Gastrocnemius medialis (tissue), 4 donors: ENCODE results near the gene SURF1. TPM values are rescaled to one million over a fixed set of nuclear protein-coding genes. Genes with fewer than 3 reads are reported as not detected.

ENCODE experiments used
- ATAC-seq, 2 donors: fragments of 150-250 bp; one replicate each; pipeline ENCODE4 v1.9.1; 2016
- DNase-seq, 2 donors: peaks; one replicate each; pipeline ENCODE4 v3.0.0-alpha.2; 2019
- H3K27ac ChIP-seq, 4 donors: fragments of 200-600 bp; sonication (generic); 1 replicate in 1 of 4; 2 replicates in 3 of 4; pipeline ENCODE4 v1.5.1; 2016 to 2018; ENCODE audit warnings: mild to moderate bottlenecking in 2 of 4, moderate library complexity in 1 of 4
- H3K27me3 ChIP-seq, 3 donors: fragments of 200-600 bp; sonication (generic) in 2 of 3; 1 replicate in 1 of 3; 2 replicates in 2 of 3; pipeline versions ENCODE4 v1.5.1 to v1.6.0; 2016 to 2019; ENCODE audit warnings: mild to moderate bottlenecking in 1 of 3, moderate library complexity in 1 of 3
- H3K36me3 ChIP-seq, 2 donors: fragments of 200-600 bp; sonication (generic) in 1 of 2; one replicate each; pipeline ENCODE4 v1.5.1; 2017 to 2018
- H3K4me1 ChIP-seq, 2 donors: fragments of 200-600 bp; sonication (generic) in 1 of 2; one replicate each; pipeline ENCODE4 v1.5.1; 2016 to 2017; ENCODE audit warnings: mild to moderate bottlenecking in 2 of 2
- H3K4me3 ChIP-seq, 4 donors: fragments of 200-600 bp; sonication (generic) in 3 of 4; 1 replicate in 1 of 4; 2 replicates in 3 of 4; pipeline ENCODE4 v1.5.1; 2016 to 2019; ENCODE audit warnings: mild to moderate bottlenecking in 2 of 4
- H3K9me3 ChIP-seq, 3 donors: fragments of 200-600 bp; sonication (generic) in 2 of 3; 1 replicate in 1 of 3; 2 replicates in 2 of 3; pipeline ENCODE4 v1.5.1; 2016 to 2019
- POLR2A ChIP-seq, 2 donors: fragments of 450-650 bp; IDR thresholded peaks; one replicate each; pipeline ENCODE4 v1.6.1; 2017; ENCODE audit warnings: antibody characterized with exemption in 2 of 2, mild to moderate bottlenecking in 2 of 2, moderate library complexity in 2 of 2
- in situ Hi-C, 4 donors: fragments of 200-750 bp; cut with MboI; loops; one replicate each; pipeline versions ENCODE4 v1.15.0 to v1.8.0; 2017; ENCODE audit warnings: low sequenced_read_pairs in 4 of 4
- intact Hi-C: fragments of 100-400 bp; cut with DNase I; formaldehyde crosslinking; loops from one replicate; pipeline ENCODE4 v1.15.1; 2023; ENCODE audit warnings: low total_unique reads
- total RNA-seq, 4 donors: library from RNA; depleted of rRNA; stranded (reverse); fragments of >200 nt; gene quantifications; one replicate each; pipeline versions ENCODE4 v1.1.0 to v1.2.3, GENCODE V29; 2016
- TF ChIP-seq, protein P1 (sequence below), 5 experiments: fragments of 450-650 bp in 3 of 5; fragments of 200-600 bp in 2 of 5; sonication (generic) in 2 of 5; IDR thresholded peaks in 4 of 5; conservative IDR thresholded peaks in 1 of 5; 1 replicate in 4 of 5; 2 replicates in 1 of 5; pipeline ENCODE4 v1.5.1; 2016 to 2019; ENCODE audit warnings: antibody characterized with exemption in 5 of 5, mild to moderate bottlenecking in 3 of 5, moderate library complexity in 3 of 5

The SURF1 gene
- total RNA-seq, 4 donors from 2014 or later = 33.8 to 68.9 (median 56.0) TPM

DNA sequence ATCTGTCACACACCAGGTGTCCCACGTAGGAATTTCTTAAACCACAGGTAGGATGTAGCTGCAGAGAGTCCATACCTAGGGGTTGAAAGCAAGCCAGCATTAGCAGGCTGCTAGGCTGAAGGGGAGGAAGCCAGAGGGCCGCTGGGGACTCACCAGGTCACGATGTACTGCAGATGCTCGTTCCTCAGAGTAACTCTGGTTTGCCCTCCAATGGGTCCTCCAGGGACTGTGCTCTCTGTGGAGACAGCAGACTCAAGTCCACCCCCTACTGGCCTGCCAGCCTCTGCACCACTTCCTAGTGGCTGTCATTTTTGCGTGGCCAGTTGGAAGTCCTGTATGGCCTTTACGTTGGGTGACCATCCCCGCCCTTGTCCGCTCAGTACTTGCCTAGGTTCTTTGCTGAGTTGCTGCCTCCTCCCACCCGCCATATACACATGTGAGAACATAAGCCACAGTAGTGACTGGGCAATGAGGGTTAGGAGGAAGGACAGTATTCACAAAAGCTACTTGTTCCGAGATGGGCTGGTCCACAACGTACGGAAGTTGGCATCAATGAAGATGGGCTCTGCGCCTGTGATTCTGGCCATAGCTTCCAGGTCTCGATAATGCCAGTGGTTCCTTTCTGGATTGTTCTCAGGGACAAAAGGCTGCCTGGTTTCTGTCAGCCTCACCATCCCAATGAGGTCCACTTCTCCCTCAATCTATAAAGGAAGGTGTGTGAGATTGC, 4.2 kb downstream of the SURF1 start:
- peak overlapping the region in 1 of 4 donors; percentile 19 for H3K27ac ChIP-seq
- intact Hi-C loops = no loop called here

DNA sequence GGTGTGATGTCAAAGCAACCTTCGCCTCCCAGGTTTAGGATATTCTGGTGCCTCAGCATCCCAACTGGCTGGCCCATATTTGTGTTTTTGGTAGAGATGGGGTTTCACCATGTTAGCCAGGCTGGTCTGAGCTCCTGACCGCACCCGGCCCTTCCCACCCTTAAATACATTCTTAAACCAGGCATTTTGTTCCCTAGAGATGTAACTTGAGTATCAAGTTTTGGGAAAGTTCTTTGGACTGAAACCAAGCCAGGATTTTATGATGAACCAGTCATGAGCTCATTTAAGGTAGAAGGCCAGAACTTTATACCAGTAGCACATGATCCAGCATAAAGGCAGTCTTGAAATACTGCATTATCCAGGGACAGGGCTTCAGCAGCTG, 4.8 kb downstream of the SURF1 start:
- peaks cover 32 to 34% of the 10 kb centered on the region in 2 donors for H3K4me1 ChIP-seq
- intact Hi-C loops (no loop called here), in situ Hi-C loops (no loop called here)
- H3K27me3 ChIP-seq = no peaks in the 10 kb centered on the region
- peak overlapping the region in 1 of 4 donors; percentile 19 for H3K27ac ChIP-seq
- TF ChIP-seq, protein P1, sequence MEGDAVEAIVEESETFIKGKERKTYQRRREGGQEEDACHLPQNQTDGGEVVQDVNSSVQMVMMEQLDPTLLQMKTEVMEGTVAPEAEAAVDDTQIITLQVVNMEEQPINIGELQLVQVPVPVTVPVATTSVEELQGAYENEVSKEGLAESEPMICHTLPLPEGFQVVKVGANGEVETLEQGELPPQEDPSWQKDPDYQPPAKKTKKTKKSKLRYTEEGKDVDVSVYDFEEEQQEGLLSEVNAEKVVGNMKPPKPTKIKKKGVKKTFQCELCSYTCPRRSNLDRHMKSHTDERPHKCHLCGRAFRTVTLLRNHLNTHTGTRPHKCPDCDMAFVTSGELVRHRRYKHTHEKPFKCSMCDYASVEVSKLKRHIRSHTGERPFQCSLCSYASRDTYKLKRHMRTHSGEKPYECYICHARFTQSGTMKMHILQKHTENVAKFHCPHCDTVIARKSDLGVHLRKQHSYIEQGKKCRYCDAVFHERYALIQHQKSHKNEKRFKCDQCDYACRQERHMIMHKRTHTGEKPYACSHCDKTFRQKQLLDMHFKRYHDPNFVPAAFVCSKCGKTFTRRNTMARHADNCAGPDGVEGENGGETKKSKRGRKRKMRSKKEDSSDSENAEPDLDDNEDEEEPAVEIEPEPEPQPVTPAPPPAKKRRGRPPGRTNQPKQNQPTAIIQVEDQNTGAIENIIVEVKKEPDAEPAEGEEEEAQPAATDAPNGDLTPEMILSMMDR (IDR thresholded peaks at IDR 0.05 in 4 of 5, conservative IDR thresholded peaks at IDR 0.05 in 1 of 5) = no peak
- TF ChIP-seq POLR2A (IDR thresholded peaks at IDR 0.05) = no peak
- no peak for DNase-seq
- ATAC-seq = no peak
- H3K9me3 ChIP-seq = no peaks in the 10 kb centered on the region
- peaks cover 0 to 48% of the 10 kb centered on the region in 2 donors for H3K36me3 ChIP-seq
- H3K4me3 ChIP-seq = no peak overlapping the region

More for the DNA sequence above, 4.2 kb downstream of the SURF1 start:
- H3K4me3 ChIP-seq = no peak overlapping the region
- H3K4me1 ChIP-seq = peaks cover 30 to 31% of the 10 kb centered on the region in 2 donors
- DNase-seq (peak in 1 of 2 donors; percentile 38), ATAC-seq (no peak)
- no peaks in the 10 kb centered on the region for H3K9me3 ChIP-seq
- in situ Hi-C loops = no loop called here
- H3K36me3 ChIP-seq = peaks cover 0 to 48% of the 10 kb centered on the region in 2 donors
- TF ChIP-seq, protein P1 (IDR thresholded peaks at IDR 0.05 in 4 of 5, conservative IDR thresholded peaks at IDR 0.05 in 1 of 5) = peak in 2 of 5 experiments; percentile 24 to 37
- TF ChIP-seq POLR2A (IDR thresholded peaks at IDR 0.05) = no peak
- no peaks in the 10 kb centered on the region for H3K27me3 ChIP-seq

DNA sequence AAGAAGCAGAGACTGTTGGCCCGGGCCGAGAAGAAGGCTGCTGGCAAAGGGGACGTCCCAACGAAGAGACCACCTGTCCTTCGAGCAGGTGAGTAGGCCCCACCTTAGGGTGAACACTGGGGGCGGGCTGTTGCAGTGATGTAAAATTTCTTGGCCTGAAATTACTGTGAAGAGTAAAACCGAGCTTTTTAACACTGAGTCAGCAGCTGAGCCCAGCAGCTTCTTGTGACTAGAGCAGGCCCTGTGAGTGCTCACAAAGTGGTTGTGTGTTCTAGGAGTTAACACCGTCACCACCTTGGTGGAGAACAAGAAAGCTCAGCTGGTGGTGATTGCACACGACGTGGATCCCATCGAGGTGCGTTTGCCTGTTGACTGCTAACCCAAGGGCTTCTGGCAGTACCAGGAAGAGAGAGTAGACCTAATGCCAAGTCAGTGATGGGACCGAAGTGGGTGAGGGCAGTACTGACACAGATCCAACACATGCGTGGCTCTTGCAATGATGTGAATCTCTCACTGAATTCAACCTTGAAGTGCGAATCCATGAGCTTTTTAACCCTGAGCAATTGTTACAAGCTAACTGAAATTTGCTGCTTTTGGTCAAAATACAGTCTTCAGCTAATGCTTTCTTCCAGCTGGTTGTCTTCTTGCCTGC, 6.2 kb downstream of the SURF1 start:
- H3K4me1 ChIP-seq = peaks cover 30 to 34% of the 10 kb centered on the region in 2 donors
- in situ Hi-C loops (no loop called here), intact Hi-C loops (loop anchor here (5.0 to 10.0 kb wide), 2 partner anchors 135 to 318 kb away; partner anchors contain the start of gene GTF3C5)
- peaks cover 0 to 51% of the 10 kb centered on the region in 2 donors for H3K36me3 ChIP-seq
- ATAC-seq (no peak), DNase-seq (no peak)
- TF ChIP-seq, protein P1 (IDR thresholded peaks at IDR 0.05 in 4 of 5, conservative IDR thresholded peaks at IDR 0.05 in 1 of 5) = no peak
- no peak for TF ChIP-seq POLR2A (IDR thresholded peaks at IDR 0.05)
- no peaks in the 10 kb centered on the region for H3K27me3 ChIP-seq
- peak overlapping the region in 2 of 4 donors; percentile 89 to 97 for H3K27ac ChIP-seq
- no peak overlapping the region for H3K4me3 ChIP-seq
- no peaks in the 10 kb centered on the region for H3K9me3 ChIP-seq

DNA sequence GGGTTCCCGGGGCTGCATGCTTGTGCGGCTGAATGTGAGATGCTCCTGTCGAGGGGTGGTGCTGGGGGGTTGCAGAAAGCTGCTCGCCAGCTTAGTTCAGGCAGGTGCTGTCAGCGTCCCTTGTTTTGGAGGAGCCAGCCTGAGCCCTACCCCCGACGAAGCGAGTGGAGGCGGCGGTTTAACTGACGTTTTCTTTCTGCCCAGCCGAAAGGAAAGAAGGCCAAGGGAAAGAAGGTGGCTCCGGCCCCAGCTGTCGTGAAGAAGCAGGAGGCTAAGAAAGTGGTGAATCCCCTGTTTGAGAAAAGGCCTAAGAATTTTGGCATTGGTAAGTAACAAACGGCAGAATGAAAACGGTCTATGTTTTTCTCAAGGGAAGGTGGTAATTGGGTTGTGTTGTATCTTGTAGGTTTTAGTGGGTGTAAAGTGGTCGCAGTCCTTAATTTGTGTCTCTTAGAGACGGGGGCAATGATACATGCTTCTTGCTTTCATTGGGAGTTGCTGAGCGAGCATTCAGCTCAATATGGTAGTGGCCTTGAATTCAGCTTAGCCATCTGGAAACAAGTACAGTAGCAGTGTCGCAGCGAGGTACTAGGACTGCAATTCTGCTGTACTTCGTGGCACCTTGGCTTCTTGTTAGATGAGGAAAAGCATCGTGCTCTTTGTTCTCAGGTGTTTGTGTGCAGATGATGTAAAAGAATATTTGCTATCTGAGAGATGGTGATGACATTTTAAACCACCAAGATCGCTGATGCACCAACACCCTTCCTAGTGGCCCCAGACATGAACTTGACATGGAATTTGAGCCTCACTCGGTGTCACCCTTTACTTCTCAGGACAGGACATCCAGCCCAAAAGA, 7.3 kb downstream of the SURF1 start:
- no peaks in the 10 kb centered on the region for H3K27me3 ChIP-seq
- H3K4me1 ChIP-seq = peaks cover 22 to 30% of the 10 kb centered on the region in 2 donors
- no peaks in the 10 kb centered on the region for H3K9me3 ChIP-seq
- intact Hi-C loops = loop anchor here (1.0 to 10.0 kb wide), 4 partner anchors 7 to 317 kb away; partner anchors contain the start of genes GTF3C5, SURF1, SURF2 and SURF6
- TF ChIP-seq, protein P1 (IDR thresholded peaks at IDR 0.05 in 4 of 5, conservative IDR thresholded peaks at IDR 0.05 in 1 of 5) = no peak
- no peak for TF ChIP-seq POLR2A (IDR thresholded peaks at IDR 0.05)
- ATAC-seq (no peak), DNase-seq (no peak)
- in situ Hi-C loops = no loop called here
- H3K27ac ChIP-seq = peak overlapping the region; percentile 88 to 97 (median 90)
- peaks cover 0 to 62% of the 10 kb centered on the region in 2 donors for H3K36me3 ChIP-seq
- peak overlapping the region; percentile 91 to 99 (median 97) for H3K4me3 ChIP-seq
